Measurements from ENCODE around the gene RAB26. TPM values are rescaled to one million over a fixed set of nuclear protein-coding genes. Genes with fewer than 3 reads are reported as not detected.

RAB26 gene
- total and polyA plus RNA-seq, 2 donors (not counting 3 experiments of a cell fraction or from before 2014, with no cell fraction given) = 0.91 to 2.0 TPM

GRCh38 chr16:2154533-2155090, 6.2 kb downstream of the RAB26 start:
- no peaks in the 10 kb centered on the region for H4K20me1 ChIP-seq (replicated peaks; ENCODE audit: control insufficient read depth, extremely low read depth, insufficient read depth, low read length)
- H3K9ac ChIP-seq (replicated peaks; ENCODE audit: extremely low read depth, insufficient read depth, low read length) = peak overlapping the region; percentile 83
- intact Hi-C loops (cut with micrococcal nuclease) = loop anchor here (1.0 to 5.0 kb wide), 8 partner anchors 16 to 292 kb away; partner anchors contain the start of genes E4F1, ECI1, MLST8 and NTHL1
- peaks cover 2 to 7% of the 10 kb centered on the region in 2 experiments for H3K36me3 ChIP-seq (ENCODE audit: control insufficient read depth in 2 of 2, extremely low read depth in 1 of 2, insufficient read depth in 2 of 2, low read length in 2 of 2)
- TF ChIP-seq CTCF (IDR thresholded peaks at IDR 0.05; ENCODE audit: extremely low read depth in 1 of 2, insufficient read depth in 1 of 2, low read depth in 1 of 2, low read length in 2 of 2) = no peak
- no peak for TF ChIP-seq MAX (IDR thresholded peaks at IDR 0.05; ENCODE audit: insufficient read depth, insufficient read length)
- no peak for TF ChIP-seq JUN (IDR thresholded peaks at IDR 0.05; ENCODE audit: borderline replicate concordance, insufficient read depth, insufficient read length, low read depth)
- no peak for TF ChIP-seq FOS (IDR thresholded peaks at IDR 0.05; ENCODE audit: borderline replicate concordance, insufficient read depth, low read length)
- TF ChIP-seq POLR2AphosphoS5 (IDR thresholded peaks at IDR 0.05; ENCODE audit: insufficient read depth, low read depth, low read length) = no peak
- TF ChIP-seq POLR2A (IDR thresholded peaks at IDR 0.05; ENCODE audit: low read depth, low read length) = no peak
- TF ChIP-seq GATA2 (IDR thresholded peaks at IDR 0.05; ENCODE audit: insufficient read depth, insufficient read length, low read depth, low read length) = no peak
- no peak for TF ChIP-seq MYC (IDR thresholded peaks at IDR 0.05; ENCODE audit: low read depth, low read length)
- TF ChIP-seq EZH2 (IDR thresholded peaks at IDR 0.05; ENCODE audit: borderline replicate concordance, low read depth, low read length, severe bottlenecking) = no peak
- H3K9me1 ChIP-seq (replicated peaks; ENCODE audit: control insufficient read depth, extremely low read depth, insufficient read depth, low read length) = no peaks in the 10 kb centered on the region
- no peaks in the 10 kb centered on the region for H3K9me3 ChIP-seq (replicated peaks; ENCODE audit: control insufficient read depth, insufficient read depth, low read length)
- peak; percentile 78 for FAIRE-seq
- H3K27me3 ChIP-seq (ENCODE audit: control insufficient read depth in 2 of 2, insufficient read depth in 2 of 2, low read length in 2 of 2) = no peaks in the 10 kb centered on the region
- ChIA-PET CTCF (interaction anchor here (0.8 to 2.5 kb wide), 9 partner anchors 9 to 151 kb away, joined by 3 to 14 read pairs (median 9); partner anchors contain the start of gene ECI1), POLR2A (interaction anchor here (0.6 to 2.4 kb wide), 21 partner anchors 9 to 366 kb away, joined by 3 to 32 read pairs (median 7); partner anchors contain the start of genes AMDHD2, ECI1, MLST8 and NTHL1)
- TSS peak; percentile 84 for BruUV-seq (replicated peaks)
- peaks cover 38% of the 10 kb centered on the region for H3K4me1 ChIP-seq (ENCODE audit: control insufficient read depth, extremely low read depth, insufficient read depth, low read length)
- H3K27ac ChIP-seq (ENCODE audit: insufficient read depth, low read depth, low read length) = peak overlapping the region; percentile 44
- H3K79me2 ChIP-seq (ENCODE audit: control insufficient read depth, insufficient read depth, low read length) = peaks cover 77% of the 10 kb centered on the region
- DNase-seq (ENCODE audit: low read depth, low spot score) = peak; percentile 20
- H3K4me2 ChIP-seq (ENCODE audit: insufficient read depth, low read length) = peak overlapping the region; percentile 75
- H2AFZ ChIP-seq (ENCODE audit: low read depth, low read length) = no peak overlapping the region
- H3K4me3 ChIP-seq (replicated peaks in 1 of 3; ENCODE audit: insufficient read depth in 1 of 3, low read depth in 1 of 3, low read length in 3 of 3) = peak overlapping the region; percentile 65 to 96 (median 84)
- dilution Hi-C loops (cut with MboI; ENCODE audit: extremely low pct_ligation_motif_present, low sequenced_read_pairs) = loop anchor here (25.0 kb wide), 1 partner anchor 117 kb away; the partner anchor contains the start of genes NHERF2, NTHL1 and TSC2
